Muscle of back (tissue), 11 donors: ENCODE measurements around the gene SLCO3A1. TPM values are rescaled to one million over a fixed set of nuclear protein-coding genes. Genes with fewer than 3 reads are reported as not detected.
A peak's percentile ranks its signal among the peaks of the same experiment; 100 is the strongest.

ENCODE experiments used
- DNase-seq, 3 donors: peaks; one replicate each; pipeline versions ENCODE4 v3.0.0 to v3.0.0-alpha.2; 2013
- polyA plus RNA-seq, 10 donors: library from polyadenylated mRNA; unstranded; fragments of 120-200 nt; gene quantifications; one replicate each; pipeline ENCODE4 v1.2.1, GENCODE V29; 2013; ENCODE audit not compliant: insufficient read length in 10 of 10

The SLCO3A1 gene
- polyA plus RNA-seq, 10 donors, result 5.0 to 8.7 (median 6.5) TPM

DNA sequence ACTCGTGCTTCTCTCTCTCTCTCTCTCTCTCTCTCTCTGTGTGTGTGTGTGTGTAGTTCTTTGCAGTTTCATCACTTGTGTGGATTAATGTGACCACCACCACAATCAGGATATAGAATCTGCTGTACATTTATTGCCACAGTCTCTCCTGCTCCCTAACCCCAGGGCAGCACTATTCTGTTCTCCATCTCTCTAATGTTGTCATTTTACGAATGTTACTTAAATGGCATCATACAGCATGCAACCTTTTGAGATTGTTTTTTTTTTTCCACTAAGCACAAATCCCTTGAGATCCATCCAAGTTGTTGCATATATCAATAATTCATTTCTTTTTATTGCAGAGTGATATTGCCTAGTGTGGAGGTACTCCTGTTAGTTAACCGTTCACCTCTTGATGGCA, 26.9 kb downstream of the SLCO3A1 start:
- no peak for DNase-seq

DNA sequence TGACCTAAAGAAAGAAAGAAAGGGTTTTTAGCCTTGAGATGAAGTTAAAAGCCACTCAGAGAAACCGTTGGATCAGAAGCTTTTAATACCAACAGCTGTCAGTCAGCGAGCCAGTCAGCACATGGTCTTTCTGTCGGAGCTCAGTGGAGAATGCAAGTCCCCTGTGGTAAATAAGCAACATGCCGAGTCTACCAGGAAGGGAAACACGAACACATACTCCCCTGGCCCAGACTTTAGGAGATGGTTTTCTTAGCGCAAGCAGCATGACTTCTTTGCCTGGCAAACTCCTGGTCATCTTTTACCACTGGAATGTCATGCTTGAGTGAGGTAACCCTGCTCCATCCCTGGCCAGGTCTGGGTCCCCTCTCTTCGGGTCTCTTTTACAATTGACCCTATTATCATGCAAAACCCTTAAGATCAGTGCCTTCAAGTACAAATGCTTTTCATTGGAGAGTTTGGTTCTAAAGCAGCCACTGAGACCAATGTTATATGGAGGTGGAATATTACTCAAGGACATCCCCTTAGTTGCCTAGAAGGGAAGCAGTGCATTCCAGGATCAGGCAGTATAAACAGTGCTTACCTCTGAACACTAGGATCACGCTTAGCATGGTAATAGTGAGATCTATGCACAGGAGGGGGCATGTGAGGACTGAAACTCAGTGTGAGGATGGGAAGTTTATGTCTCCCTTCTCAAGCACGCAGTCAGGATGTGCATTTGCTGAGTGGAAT, 28.2 kb downstream of the SLCO3A1 start:
- no peak for DNase-seq

DNA sequence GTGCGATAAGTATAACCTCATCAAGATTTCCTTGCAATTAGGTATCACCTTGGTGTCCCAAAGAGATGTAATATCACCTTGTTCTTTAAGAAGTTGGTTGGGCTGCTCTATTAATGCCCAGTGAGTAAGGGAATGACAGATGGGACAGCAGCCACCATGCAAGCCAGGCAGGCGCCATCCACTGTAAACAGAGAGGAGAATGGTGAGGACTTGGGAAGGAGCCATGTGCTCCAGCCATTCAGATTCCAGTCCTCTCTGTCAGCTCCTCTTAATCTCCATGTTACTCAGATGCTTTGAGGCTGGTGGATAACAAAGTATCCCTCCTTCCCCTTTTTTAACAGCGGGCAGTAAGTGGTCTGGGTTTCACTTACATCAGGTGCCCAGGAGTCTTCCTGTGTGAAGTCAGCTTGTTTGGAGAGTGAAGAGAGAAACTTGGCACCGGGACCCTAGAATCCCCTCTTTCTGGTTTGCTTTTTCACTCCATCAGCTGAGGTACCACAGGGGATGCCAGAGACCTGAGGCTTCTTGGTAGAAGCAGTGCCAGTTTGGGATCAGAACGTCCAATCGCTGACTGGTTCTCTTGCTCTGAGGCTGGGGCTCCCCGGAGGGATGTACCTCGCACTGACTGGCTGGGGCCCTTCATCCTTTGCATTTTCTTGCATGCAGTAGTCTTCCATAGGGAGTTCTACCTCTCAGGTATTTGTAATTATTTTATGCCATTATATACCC, 29.5 kb downstream of the SLCO3A1 start:
- no peak for DNase-seq

DNA sequence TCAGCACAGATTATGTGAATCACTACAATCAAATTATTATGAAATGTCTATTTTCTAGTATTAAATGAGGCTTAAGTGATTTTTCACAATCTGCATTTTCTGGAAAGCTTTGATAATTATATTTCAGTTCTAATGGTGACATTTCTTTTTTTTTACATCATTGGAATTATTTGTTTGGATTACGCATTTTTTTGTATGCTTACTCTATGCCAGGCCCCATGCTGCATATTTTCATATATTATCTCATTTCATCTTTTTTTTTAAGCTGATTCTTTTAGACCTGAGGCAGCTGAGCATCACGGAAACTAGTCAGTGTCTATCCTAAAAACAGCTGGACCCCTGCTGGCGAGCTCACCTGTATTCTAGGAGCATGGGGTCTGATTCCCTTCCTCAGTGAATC, 31.1 kb downstream of the SLCO3A1 start:
- DNase-seq, result no peak

DNA sequence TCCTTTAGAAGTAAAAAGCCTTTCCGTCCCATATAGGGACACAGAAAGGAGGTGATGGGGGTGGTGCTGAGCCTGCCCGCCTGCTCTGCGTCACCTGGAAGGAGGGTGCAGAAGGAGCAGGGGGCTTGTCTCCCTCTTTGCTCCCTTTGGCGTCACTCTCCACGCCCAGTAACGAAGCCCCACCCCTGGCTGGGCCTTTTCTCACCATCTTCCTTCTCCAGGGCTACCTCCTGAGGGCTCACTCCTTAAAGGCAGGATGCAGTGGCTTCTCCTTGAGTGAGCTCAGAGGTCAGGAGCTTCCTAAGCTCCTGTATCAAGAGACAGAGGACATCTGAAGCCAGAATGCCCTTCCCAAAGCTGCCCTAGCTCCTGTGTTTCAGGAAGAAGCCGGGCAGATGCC, 31.5 kb downstream of the SLCO3A1 start:
- no peak for DNase-seq

DNA sequence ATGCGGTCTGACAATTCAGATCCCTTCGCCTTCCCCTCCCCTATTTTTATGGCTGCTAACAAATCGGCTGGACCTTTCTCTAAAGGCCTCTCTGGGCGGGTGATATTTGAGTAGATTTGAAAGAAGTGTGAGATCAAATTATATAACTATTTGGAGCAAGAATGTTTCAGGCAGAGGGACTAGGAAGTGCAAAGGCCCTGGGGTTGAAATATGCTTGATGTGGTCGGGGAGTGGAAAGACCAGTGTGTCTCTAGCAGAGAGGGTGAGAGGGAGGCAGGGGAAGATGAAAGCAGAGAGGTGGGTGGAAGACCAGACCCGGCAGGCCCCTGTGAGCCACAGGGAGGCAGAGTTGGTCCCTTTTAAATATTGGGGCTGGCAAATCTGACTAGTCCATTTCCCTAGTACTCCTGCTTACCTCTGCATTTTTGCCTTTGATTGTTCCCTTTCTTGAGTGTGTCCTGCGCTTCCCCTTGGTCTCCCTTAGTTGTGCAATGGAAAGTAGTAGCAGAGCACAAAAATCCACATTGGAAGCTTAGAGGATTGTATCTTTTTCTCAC, 32.3 kb downstream of the SLCO3A1 start:
- DNase-seq, result no peak

DNA sequence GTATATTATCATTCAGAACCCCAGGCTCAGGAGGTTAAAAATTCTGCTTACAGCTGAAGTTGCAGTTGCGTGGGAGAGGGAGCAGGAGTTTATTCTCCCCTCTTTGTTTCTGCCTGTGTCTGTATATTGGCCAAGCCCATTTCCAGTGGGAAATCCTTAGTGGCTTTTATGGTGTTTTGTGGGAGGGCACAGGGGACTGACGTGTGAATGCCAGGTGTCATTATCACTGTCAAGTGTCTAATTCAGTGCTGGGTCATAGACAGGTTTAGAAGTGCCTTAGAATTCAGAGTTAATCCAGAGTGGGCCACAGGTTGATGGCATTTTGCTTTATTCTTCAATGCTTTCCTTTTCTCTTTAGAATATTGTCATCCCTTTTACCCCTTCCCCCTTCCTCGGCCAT, 33.4 kb downstream of the SLCO3A1 start:
- DNase-seq, result no peak

DNA sequence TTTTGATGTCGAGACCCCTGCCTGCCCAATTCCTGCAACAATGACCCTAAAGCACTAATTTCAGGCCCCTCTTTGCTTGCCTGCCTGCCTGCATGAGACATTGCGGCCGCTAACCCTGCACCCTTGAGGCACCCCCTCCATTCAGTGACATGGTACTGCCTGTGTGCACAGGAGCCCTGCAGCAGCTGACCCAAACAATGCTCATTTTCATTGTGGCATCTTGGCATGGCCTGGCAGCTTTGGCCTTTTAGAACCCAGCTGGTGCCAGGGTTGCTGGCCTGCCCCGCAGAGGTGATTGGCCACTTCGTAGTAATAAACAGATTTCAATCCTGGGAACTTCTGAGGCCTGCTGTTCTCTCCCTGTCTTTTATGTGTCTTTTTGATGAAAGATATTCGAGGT, 33.8 kb downstream of the SLCO3A1 start:
- DNase-seq, result no peak

DNA sequence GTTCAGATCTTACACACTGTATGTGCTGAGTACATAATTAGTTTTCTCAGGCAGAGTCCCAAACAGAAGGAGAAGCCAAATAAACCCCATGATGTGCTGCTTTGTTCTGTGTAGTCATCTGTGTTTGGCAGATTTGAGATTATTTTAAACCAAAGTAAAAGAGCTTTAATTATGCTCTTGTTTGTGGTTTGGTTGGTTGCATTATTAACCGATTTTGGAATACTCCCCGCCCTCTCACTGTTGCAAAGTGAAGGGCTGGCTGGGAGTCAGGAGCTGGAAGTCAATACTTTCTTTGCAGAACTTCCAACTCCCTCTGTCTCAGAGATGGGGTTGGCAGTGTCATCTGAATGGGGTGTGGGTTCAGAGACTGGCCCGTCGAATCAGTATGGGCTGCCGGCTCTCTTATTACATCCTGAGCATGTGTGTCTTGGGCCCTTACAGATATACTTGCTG, 34.4 kb downstream of the SLCO3A1 start:
- peak in 2 of 3 donors; percentile 27 to 48 for DNase-seq

DNA sequence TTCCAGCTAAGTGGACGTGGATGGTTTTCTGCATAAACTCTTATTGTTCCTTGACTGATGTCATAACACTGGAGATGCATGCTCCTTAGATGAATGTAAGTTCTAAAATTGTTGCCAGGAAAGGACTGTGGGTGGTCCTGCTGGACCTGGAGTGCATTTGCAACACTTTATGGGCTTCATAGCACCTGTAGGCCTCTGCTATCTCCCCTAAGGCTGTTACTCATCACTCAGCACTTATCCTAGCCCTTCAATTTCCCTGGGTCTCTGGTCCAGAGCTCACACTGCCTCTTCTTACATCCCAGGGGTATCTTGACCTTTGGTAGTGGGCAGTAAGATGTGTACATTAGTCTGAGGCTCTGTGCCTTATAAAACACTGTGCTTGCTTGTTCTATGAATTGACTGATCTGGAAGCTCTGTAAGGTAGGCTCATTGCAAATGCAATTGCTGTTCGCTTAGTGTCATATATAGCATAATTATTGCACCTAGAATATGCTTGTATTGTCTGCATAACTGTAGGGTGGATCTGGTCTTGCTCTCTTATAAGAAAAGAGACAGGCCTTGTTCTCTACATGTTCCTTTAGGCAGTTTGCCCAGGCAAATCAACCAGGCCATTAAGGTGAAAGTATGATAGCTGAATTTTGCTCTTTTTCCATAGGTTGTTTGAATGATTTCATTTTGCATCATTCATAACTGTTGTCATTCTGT, 35.8 kb downstream of the SLCO3A1 start:
- no peak for DNase-seq

DNA sequence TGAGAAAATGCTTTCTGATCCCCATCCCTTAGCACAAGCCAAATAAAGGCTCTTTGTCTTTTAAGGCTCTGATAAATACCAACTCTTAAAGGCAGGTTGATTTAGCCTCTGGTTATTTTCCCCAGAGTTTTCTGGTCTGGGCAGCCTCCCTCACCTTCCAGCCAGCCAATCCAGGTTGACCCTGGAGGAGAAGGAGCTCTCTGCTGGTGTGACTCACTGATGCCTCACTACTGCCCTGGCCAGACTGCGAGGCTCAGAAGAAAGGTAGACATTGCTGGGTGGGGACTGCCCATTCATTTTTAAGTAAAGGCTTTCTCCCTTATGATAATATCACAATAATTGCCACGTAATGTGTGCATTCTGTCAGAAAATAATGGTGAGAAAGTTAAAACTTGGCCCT, 37.1 kb downstream of the SLCO3A1 start:
- no peak for DNase-seq

DNA sequence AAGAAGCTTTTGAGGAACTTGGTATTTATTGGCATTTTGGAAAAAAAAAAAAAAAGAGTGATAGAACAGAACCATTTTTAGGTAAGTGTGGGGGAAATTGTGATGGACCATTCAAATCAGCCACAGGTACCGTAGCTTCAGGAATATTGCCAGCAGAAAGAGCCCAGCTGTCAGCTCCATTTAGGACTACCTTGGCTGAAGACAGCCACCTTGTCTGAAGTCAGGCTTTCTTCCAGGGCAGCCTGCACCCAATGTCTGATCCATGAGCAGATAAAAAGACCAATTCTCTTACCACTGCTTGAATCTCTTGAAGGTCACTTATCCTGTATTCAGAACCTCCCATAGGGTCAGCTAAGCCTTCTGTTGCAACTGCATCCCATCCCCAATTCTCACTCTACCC, 37.6 kb downstream of the SLCO3A1 start:
- DNase-seq, result no peak

DNA sequence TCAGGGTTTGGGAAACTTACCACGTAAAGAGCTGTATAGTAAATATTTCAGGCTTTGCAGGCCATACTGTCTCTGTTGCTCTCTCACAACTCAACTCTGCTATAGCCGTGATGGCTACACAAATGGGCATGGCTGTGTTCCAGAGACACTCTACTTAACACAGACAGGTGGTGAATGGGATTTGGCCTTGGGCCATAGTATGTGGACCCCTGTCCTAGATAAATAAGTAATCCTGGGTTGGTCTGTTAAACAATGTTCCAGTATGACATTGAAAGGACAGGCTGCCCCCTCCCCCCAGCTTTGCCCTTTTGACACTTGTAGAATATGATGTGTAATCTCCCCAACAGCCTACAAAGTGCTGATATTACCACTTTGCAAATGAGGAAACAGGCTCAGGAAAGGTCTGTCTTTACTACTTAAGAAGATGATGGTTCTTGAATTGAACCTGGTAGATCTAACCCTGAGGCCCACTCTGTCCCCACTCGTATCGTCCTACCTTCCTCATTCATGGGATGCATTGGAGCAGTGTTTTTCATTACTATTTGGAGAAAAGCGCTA, 38.4 kb downstream of the SLCO3A1 start:
- no peak for DNase-seq

DNA sequence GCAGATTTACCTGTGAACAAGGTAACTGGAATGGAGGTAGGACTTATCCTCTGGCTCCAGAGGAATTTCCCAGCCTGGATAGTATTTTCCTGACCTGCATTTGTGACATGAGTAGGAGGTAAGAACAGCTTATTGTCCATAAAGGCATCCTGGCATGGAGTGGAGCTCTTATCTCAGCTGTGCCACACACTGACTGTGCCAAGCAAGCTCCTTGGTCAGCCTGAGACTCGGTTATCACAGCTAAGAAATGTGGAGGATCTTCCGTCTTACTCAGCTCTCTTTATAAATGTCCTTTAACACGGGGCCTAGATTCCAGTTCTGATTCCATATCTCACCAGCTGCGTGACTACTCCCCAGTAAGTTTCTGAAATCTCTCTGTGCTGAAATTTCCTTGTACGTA, 38.9 kb downstream of the SLCO3A1 start:
- DNase-seq, result no peak

DNA sequence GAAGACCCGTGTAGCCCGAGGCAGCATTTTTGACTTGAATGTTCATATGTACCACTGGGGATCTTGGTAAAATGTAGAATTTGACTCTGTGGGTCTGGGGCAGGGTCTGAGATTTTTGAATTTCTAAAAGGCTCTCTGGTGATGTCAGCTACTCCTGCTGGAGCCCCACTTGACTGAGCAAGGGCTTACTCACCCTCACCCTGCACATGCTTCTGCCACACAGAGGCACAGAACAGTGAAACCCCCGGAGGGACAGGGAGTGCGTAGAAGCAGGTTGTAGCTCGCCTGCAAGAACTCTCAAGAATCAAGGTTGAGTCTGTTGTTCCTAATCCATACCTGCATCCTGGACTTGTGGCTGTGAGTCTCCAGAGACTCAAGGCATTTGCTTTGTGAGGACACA, 41.1 kb downstream of the SLCO3A1 start:
- no peak for DNase-seq

DNA sequence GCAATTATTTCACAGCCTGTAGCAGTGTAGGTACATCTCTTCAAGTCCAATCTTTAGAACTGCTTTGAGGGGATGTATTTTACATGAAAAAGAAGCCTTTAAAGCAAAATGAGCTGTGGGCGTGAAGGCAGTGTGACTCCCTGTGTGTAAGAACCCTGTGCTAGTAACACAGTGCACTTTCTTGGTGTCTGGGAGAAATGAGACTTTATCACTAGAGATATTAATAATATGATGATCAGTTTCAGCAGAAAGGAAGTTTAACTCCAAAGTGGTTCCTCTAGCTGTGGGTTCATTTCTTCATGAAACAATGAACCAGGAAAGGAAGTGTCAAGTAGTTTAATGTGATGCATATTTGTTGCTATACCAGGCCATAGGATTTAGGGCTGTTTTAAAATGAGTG, 41.5 kb downstream of the SLCO3A1 start:
- DNase-seq, result no peak

DNA sequence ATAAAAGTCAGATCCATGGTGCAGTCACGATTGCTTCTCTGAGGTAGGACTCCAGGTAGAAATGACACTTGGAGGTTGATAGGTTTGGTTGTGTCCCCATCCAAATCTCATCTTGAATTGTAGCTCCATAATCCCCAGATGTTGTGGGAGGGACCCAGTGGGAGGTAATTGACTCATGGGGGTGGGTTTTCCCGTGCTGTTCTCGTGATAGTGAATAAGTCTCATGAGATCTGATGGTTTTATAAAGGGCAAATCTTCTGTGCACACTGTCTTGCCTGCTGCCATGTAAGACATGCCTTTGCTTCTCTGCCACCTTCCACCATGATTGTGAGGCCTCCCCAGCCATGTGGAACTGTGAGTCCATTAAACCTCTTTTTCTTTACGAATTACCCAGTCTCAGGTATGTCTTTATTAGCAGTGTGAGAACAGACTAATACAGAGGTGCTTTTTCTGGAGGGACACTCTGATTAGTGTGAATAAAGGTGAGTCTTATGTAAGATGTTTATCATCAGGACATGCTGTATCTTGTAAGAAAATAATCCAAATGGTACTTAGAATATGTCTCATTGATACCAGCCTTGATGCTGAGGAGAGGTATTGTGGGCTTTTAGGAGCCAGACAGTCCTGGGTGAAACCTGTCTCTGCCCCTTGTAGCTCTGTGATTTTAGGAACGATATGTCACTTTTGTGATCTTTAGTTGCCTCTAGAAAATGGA, 43.0 kb downstream of the SLCO3A1 start:
- DNase-seq, result no peak

DNA sequence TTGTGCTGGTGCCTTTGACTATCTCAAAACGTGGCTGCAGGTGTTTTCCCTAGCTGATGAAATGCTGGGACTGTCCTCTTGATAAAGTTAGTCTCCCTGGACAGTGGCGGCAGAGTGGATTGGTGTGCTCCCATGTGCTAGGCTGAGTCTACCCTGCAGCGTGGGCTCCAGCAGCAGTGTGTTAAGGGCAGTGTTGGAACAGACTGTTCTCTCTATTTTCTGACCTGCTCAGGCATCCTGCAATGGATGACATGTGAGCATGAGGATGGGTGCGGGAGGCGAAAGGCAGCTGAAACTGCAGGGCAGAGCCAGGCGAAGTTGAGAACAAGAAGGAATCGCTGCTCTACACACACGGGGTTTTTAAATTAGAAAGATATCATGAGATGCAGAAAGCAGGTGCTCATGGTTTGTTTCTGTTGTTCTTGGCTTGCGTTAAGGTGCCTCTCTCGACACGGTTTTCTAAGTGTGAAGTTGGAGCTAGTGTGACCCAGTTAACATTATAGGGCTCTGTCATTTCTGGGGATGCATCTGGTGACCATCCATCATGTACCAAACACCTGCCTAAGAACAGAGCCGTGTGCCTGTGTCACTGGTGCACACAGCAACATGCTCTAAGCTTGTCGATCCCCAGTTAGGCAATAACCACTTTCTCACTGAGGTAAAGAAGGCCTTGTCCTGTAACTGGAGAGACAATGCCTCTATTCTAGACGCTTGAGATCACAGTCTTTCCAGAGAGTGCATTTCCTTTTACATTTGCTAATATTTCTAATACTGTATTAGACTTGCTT, 44.3 kb downstream of the SLCO3A1 start:
- DNase-seq, result no peak

DNA sequence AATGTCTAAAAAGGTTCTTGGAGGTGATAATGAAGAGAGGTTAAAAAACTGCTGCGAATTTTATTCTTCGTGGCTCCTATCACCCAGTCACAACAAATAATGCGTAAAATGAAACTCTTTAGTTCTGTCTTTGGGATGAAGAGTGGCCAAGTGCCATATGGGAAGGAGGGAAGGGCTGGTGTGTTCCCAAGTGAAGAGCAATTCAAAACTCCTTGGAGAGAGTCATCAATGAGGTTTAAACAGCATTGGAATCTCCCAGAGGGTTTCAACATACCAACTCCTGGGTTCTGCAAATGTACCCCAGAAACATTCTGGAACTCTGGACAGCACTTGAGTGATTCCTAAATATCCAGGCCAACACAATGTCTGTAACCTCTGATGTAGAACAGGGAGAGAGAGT, 45.3 kb downstream of the SLCO3A1 start:
- DNase-seq, result no peak

DNA sequence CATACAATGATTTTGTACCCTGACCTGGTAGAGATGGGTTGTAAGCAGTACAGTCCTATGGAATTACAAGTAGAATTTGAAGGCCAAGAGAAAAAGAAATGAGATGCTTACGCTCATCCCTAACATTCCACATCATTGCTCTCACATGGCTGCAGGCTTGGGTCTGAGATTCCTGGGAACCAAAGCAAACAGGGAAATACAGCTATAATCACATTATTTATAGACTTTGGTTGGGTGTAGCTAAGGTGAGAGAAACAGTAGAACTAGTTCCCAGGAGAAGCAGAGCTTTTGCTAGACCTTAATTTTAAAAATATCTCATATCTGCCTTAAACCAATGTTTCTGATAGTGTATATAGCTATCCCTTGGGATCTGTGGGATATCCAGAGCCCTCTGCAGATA, 51.4 kb downstream of the SLCO3A1 start:
- no peak for DNase-seq

DNA sequence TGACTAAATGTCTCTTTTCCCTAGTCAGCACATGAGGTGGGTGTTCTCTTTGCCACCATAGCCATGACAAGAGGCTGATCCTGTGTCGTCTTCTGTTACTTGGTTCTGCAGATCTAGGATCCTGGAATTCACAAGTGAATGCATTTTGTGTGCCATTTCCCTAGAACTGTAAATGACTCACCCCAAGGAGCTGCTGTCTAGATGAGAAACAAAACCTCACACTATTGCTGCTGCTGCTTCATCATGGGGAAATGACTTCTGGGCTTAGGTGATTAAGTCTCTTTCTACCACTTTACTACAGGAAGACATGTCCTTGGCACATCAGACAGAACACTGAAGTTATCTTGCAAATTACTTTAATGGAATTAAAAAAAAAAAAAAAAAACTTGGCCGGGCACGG, 54.9 kb downstream of the SLCO3A1 start:
- no peak for DNase-seq
